D721Med (cell line): ENCODE data around the gene DDX46.
"Not testable (repeated sequence)": the region's sequence is repeated elsewhere in the genome, so short reads cannot be mapped to it uniquely, and the experiment has no call there.

Experiments
- DNase-seq: peaks from one replicate; pipeline ENCODE4 v3.0.0; 2011; ENCODE audit warnings: low spot score; ENCODE audit not compliant: insufficient read length
- FAIRE-seq: peaks from 2 replicates; lab custom pipeline; 2011; peaks lifted over from hg19 to GRCh38; lab: Jason Lieb, UNC
- TF ChIP-seq, protein P1 (sequence below): IDR thresholded peaks from 2 replicates; pipeline ENCODE4 v1.5.1; 2012; ENCODE audit warnings: mild to moderate bottlenecking, control low read depth; ENCODE audit not compliant: insufficient read depth; ENCODE audit errors: missing control alignments

The DDX46 gene

GRCh38 chr5:134844252-134844651 is 85.7 kb downstream of the DDX46 start:
- FAIRE-seq (no peak), DNase-seq (no peak)
- TF ChIP-seq, protein P1, sequence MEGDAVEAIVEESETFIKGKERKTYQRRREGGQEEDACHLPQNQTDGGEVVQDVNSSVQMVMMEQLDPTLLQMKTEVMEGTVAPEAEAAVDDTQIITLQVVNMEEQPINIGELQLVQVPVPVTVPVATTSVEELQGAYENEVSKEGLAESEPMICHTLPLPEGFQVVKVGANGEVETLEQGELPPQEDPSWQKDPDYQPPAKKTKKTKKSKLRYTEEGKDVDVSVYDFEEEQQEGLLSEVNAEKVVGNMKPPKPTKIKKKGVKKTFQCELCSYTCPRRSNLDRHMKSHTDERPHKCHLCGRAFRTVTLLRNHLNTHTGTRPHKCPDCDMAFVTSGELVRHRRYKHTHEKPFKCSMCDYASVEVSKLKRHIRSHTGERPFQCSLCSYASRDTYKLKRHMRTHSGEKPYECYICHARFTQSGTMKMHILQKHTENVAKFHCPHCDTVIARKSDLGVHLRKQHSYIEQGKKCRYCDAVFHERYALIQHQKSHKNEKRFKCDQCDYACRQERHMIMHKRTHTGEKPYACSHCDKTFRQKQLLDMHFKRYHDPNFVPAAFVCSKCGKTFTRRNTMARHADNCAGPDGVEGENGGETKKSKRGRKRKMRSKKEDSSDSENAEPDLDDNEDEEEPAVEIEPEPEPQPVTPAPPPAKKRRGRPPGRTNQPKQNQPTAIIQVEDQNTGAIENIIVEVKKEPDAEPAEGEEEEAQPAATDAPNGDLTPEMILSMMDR: no peak

DNA sequence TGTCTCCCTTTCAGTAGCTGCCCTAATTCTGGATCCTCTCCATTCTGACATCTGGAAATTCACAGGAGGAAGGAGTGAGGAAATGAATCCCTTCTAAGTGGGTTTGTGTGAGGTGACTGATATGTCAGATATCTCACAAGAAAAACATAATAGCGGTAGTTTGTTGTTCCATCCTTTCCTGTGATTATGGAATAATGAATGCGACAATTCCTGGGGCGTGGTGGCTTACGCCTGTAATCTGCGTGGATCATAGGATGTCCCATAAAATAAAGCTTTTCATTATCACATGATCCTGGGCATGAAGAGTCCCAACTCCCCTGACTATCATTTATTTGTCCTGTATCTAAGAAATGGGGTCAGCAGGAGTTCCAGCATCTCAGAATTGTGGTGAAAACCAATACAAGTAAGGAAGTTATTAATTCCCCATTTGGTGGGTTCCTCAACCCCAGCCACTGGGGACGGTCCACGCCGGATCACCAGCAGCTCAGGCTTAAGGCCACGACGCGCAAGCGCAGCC is 86.8 kb downstream of the DDX46 start:
- no peak for FAIRE-seq
- TF ChIP-seq, protein P1: no peak

DNA sequence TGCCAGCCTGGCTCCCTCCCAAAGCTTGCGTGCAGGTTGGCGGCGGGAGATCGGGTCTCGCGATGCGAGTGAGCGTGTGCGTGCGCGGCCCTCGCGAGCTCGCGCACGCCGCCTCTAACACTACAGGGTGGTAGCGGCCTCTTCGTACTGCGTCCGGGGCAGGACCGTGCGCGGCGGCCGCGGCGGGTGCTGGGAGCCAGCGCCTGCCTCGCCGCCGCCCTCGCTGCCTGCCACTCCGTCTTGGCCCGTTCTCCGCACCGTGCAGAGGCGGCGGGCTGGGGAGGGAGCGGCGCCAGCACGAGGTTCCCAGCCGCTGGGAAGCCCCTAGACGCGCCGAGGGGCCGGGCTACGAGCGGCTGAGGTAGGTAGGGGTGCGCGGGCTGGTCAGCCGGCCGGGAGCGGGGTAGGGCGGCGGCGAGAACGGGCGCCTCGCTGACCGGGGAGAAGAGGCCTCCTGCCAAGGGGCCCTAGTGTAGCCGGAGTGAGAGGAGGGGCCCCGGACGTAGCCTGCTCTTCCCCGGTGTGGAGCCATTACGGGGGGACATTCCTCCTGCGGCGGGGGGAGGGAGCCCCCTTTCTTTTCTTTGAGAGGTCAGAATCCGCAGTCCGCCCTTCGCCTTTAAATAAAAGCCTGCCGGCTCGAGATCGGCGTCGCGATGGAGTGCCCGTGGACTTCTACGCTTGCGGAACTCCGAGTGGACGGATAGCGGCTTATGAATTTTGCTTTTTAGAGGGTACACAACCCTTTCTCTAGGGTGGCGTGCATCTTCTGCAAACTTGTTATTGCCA is 87.5 kb downstream of the DDX46 start, which contains the start of gene C5orf24:
TSS of gene C5orf24 (plus strand) at position 117 of the 789 bp plus-strand sequence. CDS start 8,933 bp downstream, outside the sequence.
- DNase-seq: no peak
- no peak for FAIRE-seq
- TF ChIP-seq, protein P1: no peak

More for the DNA sequence above, 86.8 kb downstream of the DDX46 start:
- DNase-seq: peak; percentile 68

GRCh38 chr5:134846641-134846960 is 88.0 kb downstream of the DDX46 start:
- DNase-seq (no peak), FAIRE-seq (no peak)
- TF ChIP-seq, protein P1: no peak

- not testable (repeated sequence) for FAIRE-seq, DNase-seq
These were observed 90.9 kb downstream of the DDX46 start for GRCh38 chr5:134849434-134849933.

DNA sequence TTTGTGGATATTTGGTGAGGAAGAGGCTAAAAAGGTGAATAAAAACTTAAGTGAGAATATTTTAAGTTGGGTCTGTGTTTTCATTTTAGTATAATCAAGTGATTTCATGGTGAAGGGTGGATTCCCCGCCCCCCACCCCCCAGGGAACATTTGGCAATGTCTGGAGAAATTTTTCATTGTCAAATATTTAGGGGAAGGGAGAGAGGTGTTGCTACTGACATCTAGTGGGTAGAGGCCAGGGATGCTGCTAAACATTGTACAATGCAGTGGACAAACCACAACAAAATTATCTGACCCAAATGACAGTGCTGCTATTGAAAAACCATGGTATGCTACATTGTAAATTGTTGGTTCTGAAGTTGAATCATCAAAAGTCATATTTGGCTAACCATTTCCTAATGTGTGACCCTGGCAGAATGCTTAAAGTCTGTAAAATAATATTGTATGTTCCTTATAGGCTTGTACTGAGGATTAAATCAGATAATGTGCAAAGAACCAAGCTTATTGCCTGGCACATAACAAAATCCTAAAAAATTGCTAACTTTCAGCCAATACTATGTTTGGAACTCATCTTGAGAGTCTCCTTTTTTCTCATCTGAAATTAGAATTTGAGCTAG is 92.8 kb downstream of the DDX46 start:
- TF ChIP-seq, protein P1: peak; percentile 40
- FAIRE-seq (no peak), DNase-seq (no peak)

DNA sequence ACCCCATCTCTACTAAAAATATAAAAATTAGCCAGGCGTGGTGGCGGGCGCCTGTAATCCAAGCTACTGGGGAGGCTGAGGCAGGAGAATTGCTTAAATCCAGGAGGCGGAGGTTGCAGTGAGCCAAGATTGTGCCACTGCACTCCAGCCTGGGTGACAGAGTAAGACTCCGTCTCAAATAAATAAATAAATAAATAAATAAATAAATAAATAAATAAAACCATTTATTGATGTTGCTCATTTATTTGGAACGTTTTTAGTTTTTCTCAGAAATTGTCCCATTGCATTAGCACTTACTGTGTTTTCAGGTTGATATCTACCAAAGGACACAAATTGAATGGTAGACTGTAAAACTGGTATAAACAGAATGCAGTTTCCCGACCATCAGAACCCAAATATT is 97.9 kb downstream of the DDX46 start:
- DNase-seq: not testable (repeated sequence)
- peak; percentile 16 for FAIRE-seq

GRCh38 chr5:134857401-134857800 is 98.8 kb downstream of the DDX46 start:
- DNase-seq (no peak), FAIRE-seq (no peak)
- TF ChIP-seq, protein P1: no peak
